ENCODE measurements around the gene RNF181. TPM values are rescaled to one million over a fixed set of nuclear protein-coding genes. Genes with fewer than 3 reads are reported as not detected.

RNF181 gene
- total and polyA plus RNA-seq, 2 of the 13 experiments (the other 11 are each of a cell fraction or from before 2014, with no cell fraction given) = 224 to 578 TPM

DNA sequence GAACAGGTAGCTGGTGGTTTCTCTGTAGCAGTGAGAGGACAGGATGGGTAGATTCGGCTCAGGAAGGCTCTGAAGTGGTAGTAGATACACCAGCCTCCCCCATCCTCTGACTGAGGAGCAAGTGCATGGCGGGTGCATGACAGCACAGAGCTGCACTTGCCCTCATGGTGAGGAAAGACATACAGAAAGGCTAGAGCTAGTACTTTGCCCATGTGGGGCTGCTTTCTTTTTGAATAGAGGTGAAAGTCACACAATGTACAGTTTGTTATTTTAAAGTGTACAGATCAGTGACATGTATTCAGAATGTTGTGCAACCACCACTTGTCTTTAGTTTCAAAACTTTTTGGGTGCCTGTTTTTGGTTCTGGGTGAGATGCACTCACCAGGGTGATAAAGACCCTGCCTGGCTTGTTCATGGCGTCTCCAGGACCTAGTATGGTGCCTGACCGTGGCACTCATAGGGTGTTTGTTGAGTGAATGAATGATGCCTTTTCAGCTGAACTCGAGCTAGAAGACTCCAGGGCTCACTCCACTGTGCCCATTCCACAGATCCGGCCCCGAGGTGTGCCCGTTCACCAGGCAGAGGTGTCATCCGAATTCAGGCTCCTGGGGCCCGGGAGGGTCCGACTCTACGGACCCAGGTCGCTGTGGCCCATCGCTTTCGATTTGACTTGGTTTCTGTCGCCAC, 11.7 kb upstream of the RNF181 start (continued):
- TF ChIP-seq, protein P1, sequence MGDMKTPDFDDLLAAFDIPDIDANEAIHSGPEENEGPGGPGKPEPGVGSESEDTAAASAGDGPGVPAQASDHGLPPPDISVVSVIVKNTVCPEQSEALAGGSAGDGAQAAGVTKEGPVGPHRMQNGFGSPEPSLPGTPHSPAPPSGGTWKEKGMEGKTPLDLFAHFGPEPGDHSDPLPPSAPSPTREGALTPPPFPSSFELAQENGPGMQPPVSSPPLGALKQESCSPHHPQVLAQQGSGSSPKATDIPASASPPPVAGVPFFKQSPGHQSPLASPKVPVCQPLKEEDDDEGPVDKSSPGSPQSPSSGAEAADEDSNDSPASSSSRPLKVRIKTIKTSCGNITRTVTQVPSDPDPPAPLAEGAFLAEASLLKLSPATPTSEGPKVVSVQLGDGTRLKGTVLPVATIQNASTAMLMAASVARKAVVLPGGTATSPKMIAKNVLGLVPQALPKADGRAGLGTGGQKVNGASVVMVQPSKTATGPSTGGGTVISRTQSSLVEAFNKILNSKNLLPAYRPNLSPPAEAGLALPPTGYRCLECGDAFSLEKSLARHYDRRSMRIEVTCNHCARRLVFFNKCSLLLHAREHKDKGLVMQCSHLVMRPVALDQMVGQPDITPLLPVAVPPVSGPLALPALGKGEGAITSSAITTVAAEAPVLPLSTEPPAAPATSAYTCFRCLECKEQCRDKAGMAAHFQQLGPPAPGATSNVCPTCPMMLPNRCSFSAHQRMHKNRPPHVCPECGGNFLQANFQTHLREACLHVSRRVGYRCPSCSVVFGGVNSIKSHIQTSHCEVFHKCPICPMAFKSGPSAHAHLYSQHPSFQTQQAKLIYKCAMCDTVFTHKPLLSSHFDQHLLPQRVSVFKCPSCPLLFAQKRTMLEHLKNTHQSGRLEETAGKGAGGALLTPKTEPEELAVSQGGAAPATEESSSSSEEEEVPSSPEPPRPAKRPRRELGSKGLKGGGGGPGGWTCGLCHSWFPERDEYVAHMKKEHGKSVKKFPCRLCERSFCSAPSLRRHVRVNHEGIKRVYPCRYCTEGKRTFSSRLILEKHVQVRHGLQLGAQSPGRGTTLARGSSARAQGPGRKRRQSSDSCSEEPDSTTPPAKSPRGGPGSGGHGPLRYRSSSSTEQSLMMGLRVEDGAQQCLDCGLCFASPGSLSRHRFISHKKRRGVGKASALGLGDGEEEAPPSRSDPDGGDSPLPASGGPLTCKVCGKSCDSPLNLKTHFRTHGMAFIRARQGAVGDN (CRISPR knock-in tag; IDR thresholded peaks at IDR 0.05) = no peak
- TF ChIP-seq, protein P2, sequence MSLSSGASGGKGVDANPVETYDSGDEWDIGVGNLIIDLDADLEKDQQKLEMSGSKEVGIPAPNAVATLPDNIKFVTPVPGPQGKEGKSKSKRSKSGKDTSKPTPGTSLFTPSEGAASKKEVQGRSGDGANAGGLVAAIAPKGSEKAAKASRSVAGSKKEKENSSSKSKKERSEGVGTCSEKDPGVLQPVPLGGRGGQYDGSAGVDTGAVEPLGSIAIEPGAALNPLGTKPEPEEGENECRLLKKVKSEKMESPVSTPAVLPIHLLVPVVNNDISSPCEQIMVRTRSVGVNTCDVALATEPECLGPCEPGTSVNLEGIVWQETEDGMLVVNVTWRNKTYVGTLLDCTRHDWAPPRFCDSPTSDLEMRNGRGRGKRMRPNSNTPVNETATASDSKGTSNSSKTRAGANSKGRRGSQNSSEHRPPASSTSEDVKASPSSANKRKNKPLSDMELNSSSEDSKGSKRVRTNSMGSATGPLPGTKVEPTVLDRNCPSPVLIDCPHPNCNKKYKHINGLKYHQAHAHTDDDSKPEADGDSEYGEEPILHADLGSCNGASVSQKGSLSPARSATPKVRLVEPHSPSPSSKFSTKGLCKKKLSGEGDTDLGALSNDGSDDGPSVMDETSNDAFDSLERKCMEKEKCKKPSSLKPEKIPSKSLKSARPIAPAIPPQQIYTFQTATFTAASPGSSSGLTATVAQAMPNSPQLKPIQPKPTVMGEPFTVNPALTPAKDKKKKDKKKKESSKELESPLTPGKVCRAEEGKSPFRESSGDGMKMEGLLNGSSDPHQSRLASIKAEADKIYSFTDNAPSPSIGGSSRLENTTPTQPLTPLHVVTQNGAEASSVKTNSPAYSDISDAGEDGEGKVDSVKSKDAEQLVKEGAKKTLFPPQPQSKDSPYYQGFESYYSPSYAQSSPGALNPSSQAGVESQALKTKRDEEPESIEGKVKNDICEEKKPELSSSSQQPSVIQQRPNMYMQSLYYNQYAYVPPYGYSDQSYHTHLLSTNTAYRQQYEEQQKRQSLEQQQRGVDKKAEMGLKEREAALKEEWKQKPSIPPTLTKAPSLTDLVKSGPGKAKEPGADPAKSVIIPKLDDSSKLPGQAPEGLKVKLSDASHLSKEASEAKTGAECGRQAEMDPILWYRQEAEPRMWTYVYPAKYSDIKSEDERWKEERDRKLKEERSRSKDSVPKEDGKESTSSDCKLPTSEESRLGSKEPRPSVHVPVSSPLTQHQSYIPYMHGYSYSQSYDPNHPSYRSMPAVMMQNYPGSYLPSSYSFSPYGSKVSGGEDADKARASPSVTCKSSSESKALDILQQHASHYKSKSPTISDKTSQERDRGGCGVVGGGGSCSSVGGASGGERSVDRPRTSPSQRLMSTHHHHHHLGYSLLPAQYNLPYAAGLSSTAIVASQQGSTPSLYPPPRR (CRISPR knock-in tag; IDR thresholded peaks at IDR 0.05; ENCODE audit: borderline replicate concordance) = peak; percentile 43; the same call in 1 of the 2 replicates
- no peak for TF ChIP-seq HNRNPUL1 (IDR thresholded peaks at IDR 0.05; ENCODE audit: low read depth, low read length)
- no peak for TF ChIP-seq ZNF205 (CRISPR knock-in tag; IDR thresholded peaks at IDR 0.05)
- no peak for TF ChIP-seq ZNF263 (CRISPR knock-in tag; IDR thresholded peaks at IDR 0.05)
- TF ChIP-seq ZFY (CRISPR knock-in tag; IDR thresholded peaks at IDR 0.05) = no peak
- peak; percentile 15; the same call in 1 of the 2 replicates for TF ChIP-seq ZSCAN9 (CRISPR knock-in tag; IDR thresholded peaks at IDR 0.05; ENCODE audit: borderline replicate concordance)
- TF ChIP-seq MEIS2 (CRISPR knock-in tag; IDR thresholded peaks at IDR 0.05) = no peak
- no peak for TF ChIP-seq THYN1 (CRISPR knock-in tag; IDR thresholded peaks at IDR 0.05; ENCODE audit: borderline replicate concordance, low read depth)
- TF ChIP-seq, protein P3, sequence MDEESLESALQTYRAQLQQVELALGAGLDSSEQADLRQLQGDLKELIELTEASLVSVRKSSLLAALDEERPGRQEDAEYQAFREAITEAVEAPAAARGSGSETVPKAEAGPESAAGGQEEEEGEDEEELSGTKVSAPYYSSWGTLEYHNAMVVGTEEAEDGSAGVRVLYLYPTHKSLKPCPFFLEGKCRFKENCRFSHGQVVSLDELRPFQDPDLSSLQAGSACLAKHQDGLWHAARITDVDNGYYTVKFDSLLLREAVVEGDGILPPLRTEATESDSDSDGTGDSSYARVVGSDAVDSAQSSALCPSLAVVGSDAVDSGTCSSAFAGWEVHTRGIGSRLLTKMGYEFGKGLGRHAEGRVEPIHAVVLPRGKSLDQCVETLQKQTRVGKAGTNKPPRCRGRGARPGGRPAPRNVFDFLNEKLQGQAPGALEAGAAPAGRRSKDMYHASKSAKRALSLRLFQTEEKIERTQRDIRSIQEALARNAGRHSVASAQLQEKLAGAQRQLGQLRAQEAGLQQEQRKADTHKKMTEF (CRISPR knock-in tag; IDR thresholded peaks at IDR 0.05) = no peak
- no peak for TF ChIP-seq DR1 (CRISPR knock-in tag; IDR thresholded peaks at IDR 0.05)
- TF ChIP-seq POLR2G (IDR thresholded peaks at IDR 0.05; ENCODE audit: low read depth, low read length) = no peak; the same call in 1 of the 2 replicates
- TF ChIP-seq, protein P4, sequence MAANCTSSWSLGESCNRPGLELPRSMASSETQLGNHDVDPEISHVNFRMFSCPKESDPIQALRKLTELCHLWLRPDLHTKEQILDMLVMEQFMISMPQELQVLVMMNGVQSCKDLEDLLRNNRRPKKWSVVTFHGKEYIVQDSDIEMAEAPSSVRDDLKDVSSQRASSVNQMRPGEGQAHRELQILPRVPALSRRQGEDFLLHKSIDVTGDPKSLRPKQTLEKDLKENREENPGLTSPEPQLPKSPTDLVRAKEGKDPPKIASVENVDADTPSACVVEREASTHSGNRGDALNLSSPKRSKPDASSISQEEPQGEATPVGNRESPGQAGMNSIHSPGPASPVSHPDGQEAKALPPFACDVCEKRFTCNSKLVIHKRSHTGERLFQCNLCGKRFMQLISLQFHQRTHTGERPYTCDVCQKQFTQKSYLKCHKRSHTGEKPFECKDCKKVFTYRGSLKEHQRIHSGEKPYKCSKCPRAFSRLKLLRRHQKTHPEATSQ (CRISPR knock-in tag; IDR thresholded peaks at IDR 0.05; ENCODE audit: borderline replicate concordance) = no peak
- no peak for TF ChIP-seq ZNF136 (CRISPR knock-in tag; IDR thresholded peaks at IDR 0.05; ENCODE audit: low read depth)
- TF ChIP-seq, protein P5, sequence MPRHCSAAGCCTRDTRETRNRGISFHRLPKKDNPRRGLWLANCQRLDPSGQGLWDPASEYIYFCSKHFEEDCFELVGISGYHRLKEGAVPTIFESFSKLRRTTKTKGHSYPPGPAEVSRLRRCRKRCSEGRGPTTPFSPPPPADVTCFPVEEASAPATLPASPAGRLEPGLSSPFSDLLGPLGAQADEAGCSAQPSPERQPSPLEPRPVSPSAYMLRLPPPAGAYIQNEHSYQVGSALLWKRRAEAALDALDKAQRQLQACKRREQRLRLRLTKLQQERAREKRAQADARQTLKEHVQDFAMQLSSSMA (CRISPR knock-in tag; IDR thresholded peaks at IDR 0.05) = 0 out of 2 replicates have a peak, but pooled peaks have one; percentile 1
- no peak for TF ChIP-seq ZNF350 (CRISPR knock-in tag; IDR thresholded peaks at IDR 0.05; ENCODE audit: borderline replicate concordance, low read depth)
